Subcutaneous adipose tissue (tissue), 4 donors: ENCODE data around the gene ACOT7. TPM values are rescaled to one million over a fixed set of nuclear protein-coding genes. Genes with fewer than 3 reads are reported as not detected.

Experiments used
- CTCF ChIP-seq: fragments of 450-650 bp; IDR thresholded peaks from one replicate; pipeline ENCODE4 v1.5.1; 2016; ENCODE audit warnings: low read depth, mild to moderate bottlenecking, control low read depth, antibody characterized with exemption, moderate library complexity
- total RNA-seq, 4 donors: library from RNA; depleted of rRNA; stranded (reverse); fragments of >200 nt; gene quantifications; one replicate each; pipeline ENCODE4 v1.1.0, GENCODE V29; 2016

The ACOT7 gene
- total RNA-seq, 4 donors from 2014 or later, result 7.5 to 14.3 (median 9.8) TPM

DNA sequence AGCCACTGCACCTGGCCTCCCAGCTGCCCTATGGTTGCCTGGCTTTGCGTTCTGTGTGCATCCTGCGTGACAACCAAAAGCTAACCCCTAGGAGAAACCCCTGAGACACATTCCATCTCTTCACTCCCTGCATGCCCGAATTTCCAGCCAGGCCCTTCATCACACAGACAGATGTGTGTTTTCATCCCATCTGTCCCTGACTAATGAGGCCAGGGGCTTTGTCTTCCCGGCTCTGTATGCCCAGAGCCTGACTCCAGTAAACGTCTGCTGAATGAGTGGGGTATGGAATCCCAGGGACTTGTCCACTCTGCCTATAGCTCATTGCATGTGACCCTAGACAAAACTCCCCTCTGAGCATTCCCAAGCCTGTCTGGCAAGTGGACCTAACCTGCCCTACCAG lies 40.6 kb upstream of the ACOT7 start:
- no peak for TF ChIP-seq CTCF

- no peak for TF ChIP-seq CTCF
These were observed 34.1 kb upstream of the ACOT7 start for GRCh38 chr1:6427441-6428390.

DNA sequence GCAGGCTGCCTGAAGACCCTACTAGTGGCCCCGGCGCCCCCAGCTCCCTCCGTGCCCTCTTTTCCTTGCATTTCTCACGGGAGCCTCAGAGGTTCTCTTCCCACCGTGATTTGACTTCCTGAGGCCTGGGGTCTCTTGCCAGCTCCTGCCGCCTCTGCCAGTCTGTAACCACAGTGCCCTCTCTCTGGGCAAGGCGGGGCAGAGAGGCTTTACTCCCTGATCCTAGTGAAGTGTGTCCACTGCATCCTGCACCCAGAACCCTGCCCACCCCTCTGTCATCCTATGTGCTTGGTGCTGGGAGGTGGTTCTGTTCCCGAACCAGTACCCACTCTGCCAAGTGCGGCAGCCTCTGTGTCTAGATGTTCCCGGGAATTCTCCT lies 33.4 kb upstream of the ACOT7 start:
- no peak for TF ChIP-seq CTCF

- TF ChIP-seq CTCF, result no peak
These were observed 32.9 kb upstream of the ACOT7 start for GRCh38 chr1:6426277-6426971.

GRCh38 chr1:6425658-6426057 lies 32.1 kb upstream of the ACOT7 start:
- no peak for TF ChIP-seq CTCF

DNA sequence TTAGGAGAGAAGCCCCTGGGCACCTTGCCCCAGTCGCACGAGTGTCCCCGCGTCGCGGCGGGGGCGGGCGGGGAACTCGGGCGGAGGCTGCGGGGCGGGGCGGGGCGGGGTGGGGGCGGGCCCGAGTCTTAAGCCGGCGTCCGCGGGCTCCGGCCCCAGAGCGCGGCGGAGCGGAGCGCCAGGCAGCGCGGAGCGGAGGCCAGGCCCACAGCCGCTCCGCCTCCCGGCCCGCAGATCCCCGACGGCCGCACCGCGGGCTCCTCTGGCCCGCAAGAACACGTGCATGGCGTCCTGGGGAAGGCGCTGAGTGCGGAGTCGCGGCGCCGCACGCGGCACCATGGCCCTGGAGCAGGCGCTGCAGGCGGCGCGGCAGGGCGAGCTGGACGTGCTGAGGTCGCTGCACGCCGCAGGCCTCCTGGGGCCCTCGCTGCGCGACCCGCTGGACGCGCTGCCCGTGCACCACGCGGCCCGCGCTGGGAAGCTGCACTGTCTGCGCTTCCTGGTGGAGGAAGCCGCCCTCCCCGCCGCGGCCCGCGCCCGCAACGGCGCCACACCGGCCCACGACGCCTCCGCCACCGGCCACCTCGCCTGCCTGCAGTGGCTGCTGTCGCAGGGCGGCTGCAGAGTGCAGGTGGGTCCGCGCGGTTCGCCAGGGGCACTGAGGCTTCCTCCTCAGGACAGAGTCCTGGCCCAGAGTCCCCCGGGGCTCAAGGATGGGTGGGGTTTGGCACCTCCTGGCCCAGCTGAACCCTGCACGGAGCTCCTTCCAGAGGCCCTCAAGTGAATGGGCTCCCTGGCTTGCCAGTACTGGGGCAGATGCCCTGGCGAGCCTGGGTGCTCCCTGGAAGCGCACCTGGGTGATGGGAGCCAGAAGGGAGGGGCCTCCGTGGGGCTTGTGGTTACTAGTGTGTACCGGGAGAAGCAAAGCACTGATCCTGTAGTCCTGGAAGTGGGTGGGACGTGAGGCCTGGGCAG lies 31.3 kb upstream of the ACOT7 start, which contains the start of gene ESPN:
Gene ESPN, plus strand, starts transcription at position 158 of the 975 bp plus-strand sequence. Its CDS starts 180 bp downstream, at position 338.
- no peak for TF ChIP-seq CTCF
